Head of caudate nucleus (tissue), 42 donors: ENCODE results near the gene R3HDM4.
"Not testable (repeated sequence)": the region's sequence is repeated elsewhere in the genome, so short reads cannot be mapped to it uniquely, and the experiment has no call there.

Source experiments
- DNase-seq, 42 donors: peaks; one replicate each; pipeline versions ENCODE4 v3.0.0 to v3.0.0-alpha.2; 2020 to 2021; ENCODE audit warnings: mixed read lengths in 7 of 42
- intact Hi-C: fragments of 100-400 bp; cut with DNase I; formaldehyde crosslinking; loops from one replicate; pipeline ENCODE4 v1.15.0; 2022

R3HDM4 gene

DNA sequence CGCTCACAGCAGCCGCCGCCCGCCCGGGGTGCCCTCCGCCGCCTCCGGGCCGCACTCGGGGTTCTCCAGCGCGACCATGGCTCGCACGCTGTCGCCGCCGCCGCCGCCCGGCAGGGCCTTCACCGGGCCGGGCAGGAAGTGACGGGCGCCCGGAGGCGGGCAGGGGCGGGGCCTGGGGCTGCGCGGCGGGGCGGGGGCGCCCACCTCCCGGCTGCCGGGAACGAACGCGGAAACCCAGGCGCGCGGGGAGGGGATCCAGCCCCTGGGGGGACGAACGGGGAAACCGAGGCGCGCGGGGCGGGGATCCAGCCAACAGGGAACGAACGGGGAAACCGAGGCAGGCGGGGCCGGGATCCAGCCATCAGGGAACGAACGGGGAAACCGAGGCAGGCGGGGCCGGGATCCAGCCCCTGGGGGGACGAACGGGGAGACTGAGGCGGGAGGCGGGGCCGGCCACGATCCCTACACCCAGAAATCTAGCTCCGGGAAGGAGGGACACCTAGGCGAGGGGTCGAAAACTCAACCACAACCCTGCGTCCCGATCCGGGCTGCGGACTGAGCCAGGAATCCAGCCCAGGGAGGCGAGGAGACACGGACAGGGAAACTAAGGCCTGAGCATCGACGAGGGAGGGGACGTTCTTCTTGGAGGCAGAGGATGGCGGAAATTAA is at the start of gene R3HDM4:
TSS of gene R3HDM4 (minus strand) at position 140 of the 669 bp plus-strand sequence. CDS start at position 78, 62 bp downstream.
- peak; percentile 39 to 92 (median 84) for DNase-seq

GRCh38 chr19:961866-962620 is 49.0 kb upstream of the R3HDM4 start:
- intact Hi-C loops, result no loop called here
- DNase-seq, result no peak

More for the DNA sequence above, at the start of gene R3HDM4:
- intact Hi-C loops, result no loop called here

DNA sequence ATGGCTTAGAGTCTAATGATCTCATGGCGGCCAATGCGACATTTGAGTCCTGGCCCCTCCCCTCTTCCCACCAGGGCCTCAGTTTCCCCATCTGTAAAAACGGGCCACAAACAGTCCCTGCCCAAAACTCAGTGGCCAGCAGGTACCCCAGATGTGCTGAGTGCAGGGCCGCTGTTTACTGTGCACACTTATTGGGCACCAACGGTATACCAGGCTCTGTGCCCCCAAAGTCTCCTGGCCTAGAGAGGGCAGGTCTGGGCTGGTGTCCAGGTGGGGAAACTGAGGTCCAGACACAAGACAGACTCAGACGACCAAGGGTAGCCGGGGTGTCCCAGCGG is 47.6 kb upstream of the R3HDM4 start:
- DNase-seq, result no peak
- intact Hi-C loops, result no loop called here

DNA sequence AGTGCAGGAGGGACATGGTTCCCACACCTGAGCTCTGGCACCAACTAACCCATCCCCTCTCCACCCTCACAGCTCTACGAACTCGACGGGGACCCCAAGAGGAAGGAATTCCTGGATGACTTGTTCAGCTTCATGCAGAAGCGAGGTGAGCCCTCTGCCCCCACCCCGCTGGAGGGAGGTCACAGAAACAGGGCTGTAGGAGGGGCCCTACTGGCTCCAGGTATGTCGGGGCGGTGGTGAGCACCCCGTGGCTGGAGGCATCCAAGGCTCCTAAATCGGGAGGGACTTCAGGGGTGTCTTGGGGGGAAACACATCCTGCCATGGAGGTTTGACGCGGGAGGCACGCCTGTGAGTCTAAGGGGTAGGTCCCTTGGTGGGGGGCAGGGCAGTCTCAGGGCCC is 47.0 kb upstream of the R3HDM4 start:
- no peak for DNase-seq
- intact Hi-C loops, result no loop called here

DNA sequence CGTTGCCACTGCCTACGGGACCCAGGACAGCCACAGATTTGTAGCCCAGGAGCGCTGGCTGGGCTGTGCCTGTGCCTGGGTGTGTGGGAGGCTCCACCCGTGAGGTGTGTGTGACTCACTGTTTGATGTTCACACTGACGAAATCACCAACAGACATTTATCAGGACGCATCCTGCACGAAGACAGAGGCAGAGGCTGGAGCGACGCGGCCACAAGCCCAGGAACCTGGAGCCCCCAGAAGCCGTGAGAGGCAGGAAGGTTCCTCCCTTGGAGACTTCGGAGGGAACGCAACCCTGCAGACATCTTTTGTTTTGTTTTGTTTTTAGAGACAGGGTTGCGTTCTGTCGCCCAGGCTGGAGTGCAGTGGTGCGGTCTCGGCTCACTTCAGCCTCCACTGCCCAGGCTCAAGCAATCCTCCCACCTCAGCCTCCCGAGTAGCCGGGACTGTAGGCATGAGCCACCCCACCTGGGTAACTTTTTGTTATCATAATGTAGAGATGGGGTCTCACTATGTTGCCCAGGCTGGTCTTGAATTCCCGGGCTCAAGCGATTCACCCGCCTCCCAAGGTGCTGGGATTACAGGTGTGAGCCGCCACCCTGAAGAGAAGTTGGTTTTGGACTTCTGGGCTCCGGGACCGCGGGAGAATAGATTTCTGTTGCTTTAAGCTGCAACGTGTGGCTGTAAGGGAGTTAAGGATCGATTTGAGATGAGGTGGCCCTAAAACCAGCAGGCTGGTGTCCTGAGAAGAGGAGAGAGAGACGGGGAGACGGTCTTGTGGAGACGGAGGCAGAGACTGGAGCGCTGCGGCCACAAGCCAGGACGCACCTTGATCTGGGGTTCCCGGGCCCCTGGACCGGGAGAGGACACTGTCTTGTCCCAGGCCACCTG is 46.2 kb upstream of the R3HDM4 start:
- intact Hi-C loops, result no loop called here
- DNase-seq, result peak; percentile 15 to 89 (median 61)

GRCh38 chr19:957578-957977 is 44.6 kb upstream of the R3HDM4 start:
- DNase-seq, intact Hi-C loops: not testable (repeated sequence)

GRCh38 chr19:956766-957440 is 43.9 kb upstream of the R3HDM4 start:
- intact Hi-C loops, result no loop called here
- no peak for DNase-seq

GRCh38 chr19:955803-956765 is 43.1 kb upstream of the R3HDM4 start:
- intact Hi-C loops, result no loop called here
- no peak for DNase-seq

DNA sequence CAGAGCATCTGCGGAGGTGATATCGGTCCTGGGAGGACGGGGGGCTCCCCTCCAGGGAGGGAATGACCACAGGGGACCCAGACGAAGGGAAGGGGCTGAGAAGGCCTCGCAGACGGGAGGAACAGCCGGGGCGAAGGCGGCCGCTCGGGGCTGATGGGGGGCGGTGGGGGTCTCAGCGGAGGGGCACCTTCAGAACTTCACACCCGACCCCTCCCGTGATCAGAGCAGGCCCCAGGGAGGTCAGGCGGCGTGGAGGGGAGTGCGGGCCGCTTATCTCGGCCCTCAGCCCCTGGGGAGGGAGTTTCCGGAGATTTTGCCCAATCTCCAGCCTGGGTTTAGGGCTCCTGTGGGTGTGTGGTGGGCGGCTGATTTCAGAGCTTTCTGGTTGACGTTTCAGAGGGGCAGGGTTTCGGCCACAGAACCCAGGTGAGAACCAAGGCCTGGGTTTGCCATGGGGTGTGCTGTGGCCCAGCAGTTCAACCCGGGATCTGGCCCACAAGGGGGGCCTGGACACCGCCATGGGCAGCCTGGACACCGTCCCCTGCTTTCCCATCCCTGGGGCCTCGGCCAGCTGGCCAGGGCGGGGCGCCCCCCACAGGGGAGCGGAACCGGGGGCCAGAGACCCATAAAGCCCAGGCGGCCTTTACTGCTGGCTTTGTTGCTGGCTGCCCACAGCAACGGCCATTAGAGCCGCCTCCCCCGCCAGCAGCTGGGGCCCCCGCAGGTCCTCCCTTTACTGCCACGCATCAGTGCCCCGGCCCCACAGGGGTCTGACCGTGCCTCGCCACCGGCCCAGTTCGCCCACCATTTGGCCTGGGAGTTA is 41.9 kb upstream of the R3HDM4 start:
- no peak for DNase-seq
- intact Hi-C loops, result no loop called here

DNA sequence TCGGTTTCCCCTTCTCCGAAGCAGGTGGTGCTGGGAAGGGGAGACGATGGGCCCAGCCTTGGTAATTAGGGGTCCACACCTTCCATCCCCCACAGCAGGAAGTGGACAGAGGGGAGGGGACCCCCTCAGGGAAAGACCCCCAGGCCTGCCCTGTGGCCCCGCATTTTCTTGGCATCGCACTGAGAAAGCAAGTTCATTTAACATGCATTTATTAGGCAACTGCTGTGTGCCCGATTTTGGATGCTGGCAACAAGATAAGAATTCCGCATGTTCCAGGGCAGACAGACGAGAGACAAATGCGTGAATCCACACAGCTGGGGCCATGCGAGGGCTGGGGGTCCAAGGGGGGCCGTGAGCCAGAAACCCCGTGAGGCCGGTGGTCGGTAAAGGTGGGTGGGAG is 41.3 kb upstream of the R3HDM4 start:
- no peak for DNase-seq
- intact Hi-C loops, result no loop called here

DNA sequence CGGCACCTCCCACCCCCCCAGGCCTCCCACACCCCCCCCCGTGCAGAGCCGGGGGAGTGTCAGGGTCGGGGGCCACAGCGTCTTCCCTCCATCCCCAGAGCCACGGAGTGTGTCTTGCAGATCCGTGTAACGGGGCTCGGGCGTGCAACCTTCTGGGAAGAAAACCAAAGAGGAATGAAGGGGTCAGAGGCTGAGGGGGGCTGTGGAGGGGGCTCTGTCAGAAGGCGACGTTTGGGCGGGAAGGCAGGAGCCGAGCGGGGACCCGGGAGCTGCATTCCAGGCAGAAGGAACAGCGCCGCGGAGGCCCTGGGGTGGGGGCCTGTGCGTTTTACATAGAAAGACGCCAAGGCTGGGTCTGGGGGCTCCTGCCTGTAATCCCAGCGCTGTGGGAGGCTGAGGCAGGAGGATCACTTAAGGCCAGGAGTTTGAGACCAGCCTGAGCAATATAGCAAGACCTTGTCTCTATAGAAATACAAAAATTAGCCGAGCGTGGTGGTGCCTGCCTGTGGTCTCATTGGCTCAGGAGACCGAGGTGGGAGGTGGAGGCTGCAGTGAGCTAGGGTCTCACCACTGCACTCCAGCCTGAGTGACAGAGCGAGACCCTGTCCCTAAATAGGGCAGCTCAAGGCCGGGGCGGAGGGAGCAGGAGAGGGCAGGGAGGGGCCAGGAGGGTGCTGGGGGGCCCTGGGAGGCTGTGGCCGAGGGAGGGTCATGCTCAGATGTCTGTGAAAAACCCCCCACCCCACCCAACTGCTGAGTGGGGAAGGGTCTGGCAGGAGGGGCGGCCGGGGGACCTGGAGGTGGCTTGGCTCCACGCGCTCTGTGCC is 40.6 kb upstream of the R3HDM4 start:
- no peak for DNase-seq

DNA sequence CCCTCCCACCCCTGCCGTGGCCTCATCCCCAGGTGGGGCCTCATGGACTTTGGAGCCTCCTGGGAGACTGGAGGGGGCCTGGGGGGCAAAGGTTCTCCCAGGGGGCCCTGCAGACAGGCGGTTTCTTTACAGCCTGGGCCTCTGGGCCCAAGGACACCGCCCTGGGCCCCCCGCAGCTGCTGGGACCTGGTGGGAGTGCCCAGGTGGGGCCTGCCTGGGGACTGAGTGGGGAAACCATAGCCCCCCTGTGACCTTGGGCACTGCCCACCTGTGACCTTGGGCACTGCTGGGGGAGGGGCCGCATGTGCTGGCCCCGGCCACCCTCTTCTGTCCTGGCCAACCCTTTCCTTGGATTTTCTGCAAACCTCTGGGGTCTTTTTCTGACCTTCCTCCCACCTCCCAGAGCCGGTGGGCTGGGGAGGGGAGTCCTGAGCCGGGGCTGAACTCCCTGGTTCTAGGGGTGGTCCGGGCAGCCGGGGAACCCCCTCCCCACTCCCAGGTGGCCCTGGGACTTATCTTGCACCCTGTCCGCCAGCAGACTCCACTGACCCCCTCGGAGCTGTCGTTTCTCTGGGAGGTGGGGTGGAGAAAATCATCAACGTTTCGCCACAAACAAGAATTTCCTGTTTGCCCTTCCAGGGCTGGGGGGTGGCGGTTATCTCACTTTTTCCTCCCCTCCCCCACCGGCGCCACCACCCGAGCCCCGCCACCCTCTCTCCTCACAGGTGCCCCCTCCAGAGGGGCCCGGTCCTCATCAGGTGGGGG is 39.8 kb upstream of the R3HDM4 start:
- no peak for DNase-seq
- intact Hi-C loops, result no loop called here

More for the DNA sequence above, 40.6 kb upstream of the R3HDM4 start:
- intact Hi-C loops, result no loop called here

DNA sequence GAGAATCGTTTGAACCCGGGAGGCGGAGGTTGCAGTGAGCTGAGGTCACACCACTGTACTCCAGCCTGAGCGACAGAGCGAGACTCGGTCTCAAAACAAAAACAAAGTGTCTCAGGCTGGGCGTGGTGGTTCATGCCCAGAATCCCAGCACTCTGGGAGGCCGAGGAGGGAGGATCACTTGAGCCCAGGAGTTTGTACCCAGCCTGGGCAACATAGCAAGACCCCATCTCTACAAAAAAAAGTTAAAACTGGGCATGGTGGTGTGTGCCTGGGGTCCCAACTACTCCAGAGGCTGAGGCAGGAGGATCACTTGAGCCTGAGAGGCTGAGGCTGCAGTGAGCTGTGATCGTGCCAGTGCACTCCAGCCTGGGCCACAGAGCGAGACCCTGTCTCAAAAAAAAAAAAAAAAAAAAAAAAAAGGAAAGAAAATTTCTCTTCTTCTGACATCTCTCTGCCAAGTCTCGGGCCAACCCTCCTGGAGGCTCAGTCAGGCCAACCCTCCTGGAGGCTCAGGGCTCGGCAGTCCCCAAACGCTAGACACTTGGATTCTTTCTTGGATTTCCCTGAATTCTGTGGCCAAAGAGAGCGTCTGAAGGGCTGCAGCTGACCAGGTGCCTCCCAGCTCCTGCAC is 39.1 kb upstream of the R3HDM4 start:
- DNase-seq, result no peak
- intact Hi-C loops, result no loop called here

DNA sequence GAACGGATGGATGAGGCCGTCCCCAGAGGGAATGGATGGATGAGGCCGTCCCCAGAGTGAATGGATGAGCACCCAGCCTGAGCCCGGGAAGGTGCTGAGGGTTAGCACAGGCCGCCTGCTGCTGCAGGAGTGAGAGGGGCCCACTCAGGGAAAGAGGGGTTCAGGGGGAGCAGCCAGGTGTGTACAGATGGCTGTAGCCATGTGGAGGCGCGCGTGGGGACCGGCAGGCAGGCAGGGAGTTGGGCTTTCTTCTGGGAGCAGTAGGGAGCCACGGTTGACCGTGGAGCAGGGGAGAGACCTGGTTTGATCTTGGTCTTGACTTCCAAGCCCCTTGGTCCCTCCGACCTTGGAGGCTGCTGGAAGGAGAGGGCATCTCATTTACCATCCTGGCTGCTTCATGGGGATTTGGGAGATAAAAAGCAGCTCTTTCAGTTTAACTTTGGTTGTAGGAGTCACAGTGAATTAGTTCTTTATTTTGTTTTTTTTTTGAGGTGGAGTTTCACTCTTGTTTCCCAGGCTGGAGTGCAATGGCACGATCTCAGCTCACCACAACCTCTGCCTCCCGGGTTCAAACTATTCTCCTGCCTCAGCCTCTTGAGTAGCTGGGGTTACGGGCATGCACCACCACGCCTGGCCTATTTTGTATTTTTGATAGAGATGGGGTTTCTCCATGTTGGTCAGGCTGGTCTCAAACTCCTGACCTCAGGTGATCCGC is 37.5 kb upstream of the R3HDM4 start:
- DNase-seq, result no peak
- intact Hi-C loops, result no loop called here
